Dermis blood vessel endothelial cell (primary cell): ENCODE data around the gene CLTB. TPM values are rescaled to one million over a fixed set of nuclear protein-coding genes. Genes with fewer than 3 reads are reported as not detected.
"Not testable (repeated sequence)": the region's sequence is repeated elsewhere in the genome, so short reads cannot be mapped to it uniquely, and the experiment has no call there.

Experiments
- DNase-seq: peaks from one replicate; pipeline ENCODE4 v3.0.0; 2010
- total RNA-seq: library from RNA; depleted of rRNA; stranded (reverse); fragments of >200 nt; gene quantifications from 2 replicates; pipeline ENCODE4 v1.2.3, GENCODE V29; 2014

Gene CLTB
- 107 and 163 TPM in 2 replicates for total RNA-seq

GRCh38 chr5:176415952-176416924, at the start of gene CLTB:
TSS of gene CLTB (minus strand) at chr5:176416539. CDS start at chr5:176416363, 176 bp downstream.
- peak; percentile 92 for DNase-seq

GRCh38 chr5:176463113-176463764, 46.9 kb upstream of the CLTB start:
- DNase-seq = no peak

DNA sequence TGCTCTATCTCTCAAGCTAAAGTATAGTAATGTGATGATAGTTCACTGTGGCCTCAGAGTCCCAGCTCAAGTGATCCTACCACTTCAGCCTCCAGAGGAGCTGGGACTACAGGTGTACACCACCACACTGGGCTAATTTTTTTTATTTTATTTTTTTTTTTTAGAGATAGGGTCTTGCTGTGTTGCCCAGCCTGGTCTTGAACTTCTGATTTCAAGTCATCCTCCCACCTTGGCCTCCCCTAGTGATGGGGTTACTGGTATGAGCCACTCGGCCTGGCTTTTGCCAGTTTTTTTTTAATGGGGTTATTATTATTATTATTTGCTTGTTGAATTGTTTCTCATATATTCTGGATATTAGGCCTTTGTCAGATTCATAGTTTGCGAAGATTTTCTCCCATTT, 45.0 kb upstream of the CLTB start:
- DNase-seq = no peak

DNA sequence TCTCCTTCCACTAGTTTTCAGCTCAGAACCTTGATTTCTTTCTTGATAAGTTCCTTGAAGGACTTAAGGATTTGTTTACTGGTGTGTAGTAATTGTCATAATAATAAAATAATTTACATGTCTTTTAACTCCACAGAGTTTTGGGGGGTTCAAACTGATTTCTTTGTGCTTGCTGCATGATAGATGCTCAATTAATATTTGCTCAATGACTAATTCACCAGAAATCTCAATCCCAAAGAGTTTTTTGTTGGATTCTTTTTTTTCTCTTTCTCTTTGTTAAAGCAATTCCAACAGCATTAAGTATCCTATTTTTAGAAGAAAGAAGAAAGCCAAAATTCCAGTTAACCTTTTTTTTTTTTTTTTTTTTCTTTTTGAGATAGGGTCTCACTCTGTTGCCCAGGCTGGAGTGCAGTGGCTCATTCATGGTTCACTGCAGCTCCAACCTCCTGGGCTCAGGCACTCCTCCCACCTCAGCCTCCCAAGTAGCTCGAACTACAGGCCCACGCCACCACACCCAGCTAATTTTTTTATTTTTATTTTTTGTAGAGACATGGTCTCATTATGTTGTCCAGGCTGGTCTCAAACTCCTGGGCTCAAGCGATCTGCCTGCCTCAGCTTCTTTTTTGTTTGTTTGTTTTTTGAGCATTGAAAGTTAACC, 42.7 kb upstream of the CLTB start:
- DNase-seq = no peak

GRCh38 chr5:176454724-176455394, 38.5 kb upstream of the CLTB start:
- no peak for DNase-seq

DNA sequence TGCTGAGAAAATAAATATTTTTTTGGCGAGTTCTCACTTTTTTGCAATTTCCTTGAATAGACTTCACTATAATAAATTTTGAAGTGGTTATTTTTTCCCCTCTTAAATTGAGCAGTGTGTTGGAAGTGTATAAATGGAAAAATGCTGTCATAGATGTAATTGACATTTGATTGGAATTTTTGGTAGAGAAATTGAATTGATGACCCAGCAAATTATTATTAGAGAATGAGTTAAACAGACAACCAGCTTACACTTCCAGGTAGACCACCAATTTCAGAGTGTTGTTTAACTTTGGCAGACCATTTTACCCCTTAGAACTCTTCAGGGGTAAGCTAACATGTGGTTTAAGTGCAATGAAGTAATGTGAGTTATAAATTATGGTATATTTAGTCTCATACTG, 33.7 kb upstream of the CLTB start:
- no peak for DNase-seq

DNA sequence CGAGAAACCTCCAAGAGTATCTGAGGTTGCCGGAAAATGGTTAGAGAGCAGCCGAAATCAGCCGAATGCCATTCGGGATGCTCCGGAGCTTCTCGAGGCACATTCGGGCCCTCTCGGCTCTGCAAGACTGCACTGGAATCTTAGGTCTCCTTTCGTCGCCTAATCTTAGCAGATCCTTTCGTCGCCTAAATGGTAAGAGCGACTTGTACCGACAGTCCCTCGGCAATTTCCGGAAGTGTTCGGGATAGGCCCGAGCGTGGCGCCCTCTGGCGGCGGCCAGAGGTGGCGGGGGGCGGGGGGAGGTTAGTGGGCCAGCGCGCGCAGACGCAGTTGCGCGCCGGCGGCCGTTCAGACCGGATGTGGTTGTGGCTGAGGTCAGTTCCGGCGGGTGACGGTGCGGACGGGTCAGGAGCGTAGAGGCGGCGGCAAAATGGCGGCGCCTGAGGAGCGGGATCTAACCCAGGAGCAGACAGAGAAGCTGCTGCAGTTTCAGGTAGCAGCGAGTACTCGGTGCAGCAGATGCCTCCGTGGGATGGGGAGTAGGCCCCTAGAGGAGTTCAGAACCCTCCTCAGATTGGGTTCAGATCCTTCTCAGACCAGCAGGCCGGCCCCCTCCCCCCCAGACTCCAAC, 31.8 kb upstream of the CLTB start, which contains the start of gene FAF2:
Gene FAF2, plus strand, starts transcription at position 408 of the 631 bp plus-strand sequence. Its CDS starts 23 bp downstream, at position 431.
- DNase-seq = peak; percentile 99

DNA sequence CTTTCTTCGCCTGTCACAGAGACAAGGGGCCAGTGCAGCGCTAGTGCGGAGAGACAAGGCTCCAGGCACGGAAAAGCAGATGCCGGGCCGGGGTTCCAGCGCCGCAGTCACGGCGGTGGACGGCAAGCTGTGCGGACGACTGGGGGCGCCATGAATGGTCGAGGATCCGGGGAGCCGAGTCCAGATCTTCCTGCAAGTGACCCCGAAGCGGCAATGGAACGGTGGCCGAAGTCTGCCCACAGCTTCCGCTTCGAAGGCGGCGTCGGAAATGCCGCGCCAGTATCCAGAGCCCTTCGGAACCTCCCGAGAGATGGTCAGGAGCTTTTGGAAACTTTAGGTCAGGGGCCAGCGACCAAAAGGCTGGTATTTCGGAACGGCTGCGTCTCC, 31.2 kb upstream of the CLTB start:
- DNase-seq = no peak

GRCh38 chr5:176446884-176447590, 30.7 kb upstream of the CLTB start:
- DNase-seq = peak; percentile 28

DNA sequence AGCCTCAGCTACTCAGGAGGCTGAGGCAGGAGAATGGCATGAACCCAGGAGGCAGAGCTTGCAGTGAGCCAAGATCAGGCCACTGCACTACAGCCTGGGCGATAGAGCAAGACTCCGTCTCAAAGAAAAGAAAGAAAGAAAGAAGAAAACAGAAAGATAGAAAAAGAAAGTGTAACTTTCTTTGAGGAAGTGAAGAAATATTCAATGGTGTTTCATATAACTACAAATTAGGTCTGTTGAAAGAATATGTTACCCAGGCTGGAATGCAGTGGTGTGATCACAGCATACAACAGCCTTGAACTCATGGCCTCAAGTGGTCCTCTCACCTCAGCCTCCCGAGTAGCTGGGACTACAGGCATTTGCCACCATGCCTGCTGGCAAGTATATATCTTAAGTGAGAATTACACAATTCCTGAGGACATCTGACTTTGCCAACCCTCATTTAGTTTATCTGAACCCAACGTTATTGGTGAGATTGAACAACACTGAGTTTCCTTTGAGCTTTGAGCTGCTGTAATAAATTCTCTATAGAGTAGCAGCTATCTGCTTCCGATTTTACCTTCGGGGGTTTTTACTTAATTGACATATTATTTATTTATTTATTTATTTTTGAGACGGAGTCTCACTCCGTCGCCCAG, 29.8 kb upstream of the CLTB start:
- DNase-seq = no peak

GRCh38 chr5:176444742-176445141, 28.4 kb upstream of the CLTB start:
- no peak for DNase-seq

- not testable (repeated sequence) for DNase-seq
Observed at GRCh38 chr5:176442911-176443310, 26.6 kb upstream of the CLTB start.

DNA sequence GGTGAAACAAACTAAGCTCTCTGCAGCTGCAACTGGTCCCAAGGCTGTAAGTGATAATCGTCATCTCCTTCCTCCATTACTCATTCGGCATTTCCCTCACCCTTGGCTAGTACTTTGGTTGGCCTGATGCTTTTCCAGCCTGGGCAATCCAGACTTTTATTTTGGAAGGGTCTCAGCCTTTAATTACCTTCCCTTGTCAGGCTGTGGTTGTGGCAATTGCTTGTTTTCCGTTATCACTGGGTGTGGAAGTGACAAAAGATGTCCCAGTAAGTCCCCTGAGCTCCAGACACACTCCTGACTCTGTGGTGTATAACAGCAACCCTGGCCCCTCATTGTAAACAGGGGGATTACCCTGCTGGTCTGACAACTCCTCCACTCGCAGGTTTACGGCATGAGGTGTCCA, 25.6 kb upstream of the CLTB start:
- DNase-seq = peak; percentile 95

DNA sequence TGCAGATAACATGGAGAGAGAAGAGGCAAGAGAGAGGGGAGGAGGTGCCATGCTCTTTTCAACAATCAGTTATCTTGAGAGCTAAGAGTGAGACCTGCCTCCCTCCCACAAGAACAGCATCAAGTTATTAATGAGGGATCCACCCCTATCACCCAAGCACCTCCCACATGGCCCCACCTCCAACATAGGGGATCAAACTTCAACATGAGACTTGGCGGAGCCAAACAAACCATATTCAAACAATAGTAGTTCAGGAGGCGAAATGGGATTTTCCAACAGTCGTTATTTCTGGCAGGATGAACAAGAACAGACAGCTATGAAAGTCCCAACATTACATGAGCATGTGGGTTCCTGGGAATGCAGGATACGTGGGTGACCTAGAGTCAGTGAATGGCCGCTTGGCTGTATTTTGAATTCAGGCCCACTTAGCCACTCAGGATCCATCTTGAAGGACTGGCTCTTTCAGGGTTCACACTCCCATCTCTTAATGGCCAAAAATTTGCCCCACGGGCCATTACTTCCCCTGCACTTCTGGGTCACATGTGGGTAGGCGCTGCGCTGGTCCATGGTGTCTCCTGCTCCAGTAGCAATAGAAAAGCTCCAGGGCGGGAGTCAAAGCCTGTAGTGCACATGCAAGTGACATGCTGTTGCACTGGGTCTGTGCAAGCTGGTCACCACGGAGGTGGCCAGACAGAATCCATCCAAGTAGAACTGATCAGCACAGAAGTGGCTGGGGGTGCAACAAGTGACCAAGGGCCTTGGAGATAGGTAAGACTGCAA, 24.8 kb upstream of the CLTB start:
- peak; percentile 80 for DNase-seq

- peak; percentile 66 for DNase-seq
Observed at GRCh38 chr5:176438959-176439757, 22.8 kb upstream of the CLTB start.

- DNase-seq = peak; percentile 90
Observed at GRCh38 chr5:176436656-176437055, 20.3 kb upstream of the CLTB start.

- DNase-seq = no peak
Observed at GRCh38 chr5:176432707-176433106, 16.4 kb upstream of the CLTB start.

GRCh38 chr5:176429972-176430371, 13.6 kb upstream of the CLTB start:
- DNase-seq = peak; percentile 55

DNA sequence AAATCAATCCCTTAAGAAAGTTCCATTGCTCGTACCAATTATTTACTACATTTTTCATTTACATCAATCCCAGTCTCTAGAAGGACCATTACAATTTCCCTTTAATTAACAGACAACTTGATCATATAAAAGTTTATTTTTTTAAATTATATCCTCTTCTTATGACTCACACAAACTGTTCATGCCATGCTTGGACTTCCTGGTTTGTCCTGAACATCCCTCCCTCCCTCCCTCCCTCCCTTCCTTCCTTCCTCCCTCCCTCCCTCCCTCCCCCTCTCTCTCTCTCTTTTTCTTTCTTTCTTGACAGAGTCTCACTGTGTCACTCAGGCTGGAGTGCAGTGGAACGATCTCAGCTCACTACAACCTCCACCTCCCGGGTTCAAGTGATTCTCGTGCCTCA, 11.6 kb upstream of the CLTB start:
- DNase-seq = no peak
